Brain microvascular endothelial cell (primary cell): ENCODE data around the gene KCNMB2.

Experiments
- DNase-seq: peaks from one replicate; pipeline ENCODE4 v3.0.0-alpha.2; 2020
- H3K27ac ChIP-seq: fragments of 250-450 bp; sonication (Bioruptor Pico); 2 replicates; pipeline ENCODE4 v1.5.1; 2020; ENCODE audit warnings: mild to moderate bottlenecking, moderate library complexity
- H3K27me3 ChIP-seq: fragments of 250-450 bp; sonication (Bioruptor Pico); replicated peaks from 2 replicates; pipeline ENCODE4 v1.5.1; 2020; ENCODE audit warnings: mild to moderate bottlenecking
- H3K36me3 ChIP-seq: fragments of 250-450 bp; sonication (Bioruptor Pico); replicated peaks from 2 replicates; pipeline ENCODE4 v1.5.1; 2020; ENCODE audit warnings: mild to moderate bottlenecking
- H3K4me3 ChIP-seq: 2 replicates; pipeline ENCODE4 v1.5.1; 2011; ENCODE audit warnings: low read depth, mild to moderate bottlenecking, control low read depth, low read length, moderate library complexity
- in situ Hi-C: cut with HindIII; loops from 2 replicates; pipeline ENCODE4 v1.10.0; 2017; ENCODE audit warnings: low sequenced_read_pairs, low pct_ligation_motif_present
- TF ChIP-seq, protein P1 (sequence below): IDR thresholded peaks from 2 replicates; pipeline ENCODE4 v1.5.1; 2011; ENCODE audit warnings: low read depth, mild to moderate bottlenecking, moderate library complexity, low read length, control low read depth, inconsistent platforms; ENCODE audit errors: missing control alignments

The KCNMB2 gene

DNA sequence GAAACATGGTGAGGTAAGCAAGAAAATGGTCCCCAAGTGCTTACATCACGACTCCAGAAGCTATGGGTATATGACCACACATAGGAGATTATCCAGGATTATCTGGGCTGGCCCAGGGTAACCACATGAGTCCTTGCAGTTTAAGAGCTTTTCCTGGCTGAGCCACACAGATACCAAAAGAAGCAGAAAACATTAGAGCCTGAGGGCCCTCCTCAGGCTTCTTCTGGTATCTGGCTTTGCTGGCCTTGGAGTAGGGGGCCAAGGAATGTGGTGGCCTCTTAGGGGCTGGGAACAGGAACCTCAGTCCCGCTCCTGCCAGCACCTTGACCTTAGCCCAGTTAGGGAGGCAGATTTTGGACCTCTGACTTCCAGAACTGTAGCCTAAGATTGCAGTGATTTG, 259.1 kb downstream of the KCNMB2 start:
- no peak for DNase-seq
- TF ChIP-seq, protein P1, sequence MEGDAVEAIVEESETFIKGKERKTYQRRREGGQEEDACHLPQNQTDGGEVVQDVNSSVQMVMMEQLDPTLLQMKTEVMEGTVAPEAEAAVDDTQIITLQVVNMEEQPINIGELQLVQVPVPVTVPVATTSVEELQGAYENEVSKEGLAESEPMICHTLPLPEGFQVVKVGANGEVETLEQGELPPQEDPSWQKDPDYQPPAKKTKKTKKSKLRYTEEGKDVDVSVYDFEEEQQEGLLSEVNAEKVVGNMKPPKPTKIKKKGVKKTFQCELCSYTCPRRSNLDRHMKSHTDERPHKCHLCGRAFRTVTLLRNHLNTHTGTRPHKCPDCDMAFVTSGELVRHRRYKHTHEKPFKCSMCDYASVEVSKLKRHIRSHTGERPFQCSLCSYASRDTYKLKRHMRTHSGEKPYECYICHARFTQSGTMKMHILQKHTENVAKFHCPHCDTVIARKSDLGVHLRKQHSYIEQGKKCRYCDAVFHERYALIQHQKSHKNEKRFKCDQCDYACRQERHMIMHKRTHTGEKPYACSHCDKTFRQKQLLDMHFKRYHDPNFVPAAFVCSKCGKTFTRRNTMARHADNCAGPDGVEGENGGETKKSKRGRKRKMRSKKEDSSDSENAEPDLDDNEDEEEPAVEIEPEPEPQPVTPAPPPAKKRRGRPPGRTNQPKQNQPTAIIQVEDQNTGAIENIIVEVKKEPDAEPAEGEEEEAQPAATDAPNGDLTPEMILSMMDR, result no peak
- Histone ChIP-seq H3K27ac (no peak overlapping the region), H3K27me3 (no peaks in the 10 kb centered on the region), H3K36me3 (no peaks in the 10 kb centered on the region), H3K4me3 (no peak overlapping the region)
- in situ Hi-C loops, result no loop called here

- H3K27ac ChIP-seq, result no peak overlapping the region
- in situ Hi-C loops, result no loop called here
- no peaks in the 10 kb centered on the region for H3K27me3 ChIP-seq
- no peak overlapping the region for H3K4me3 ChIP-seq
- TF ChIP-seq, protein P1, result no peak
- no peaks in the 10 kb centered on the region for H3K36me3 ChIP-seq
- DNase-seq, result no peak
These were observed 266.0 kb downstream of the KCNMB2 start for GRCh38 chr3:178802259-178802658.

DNA sequence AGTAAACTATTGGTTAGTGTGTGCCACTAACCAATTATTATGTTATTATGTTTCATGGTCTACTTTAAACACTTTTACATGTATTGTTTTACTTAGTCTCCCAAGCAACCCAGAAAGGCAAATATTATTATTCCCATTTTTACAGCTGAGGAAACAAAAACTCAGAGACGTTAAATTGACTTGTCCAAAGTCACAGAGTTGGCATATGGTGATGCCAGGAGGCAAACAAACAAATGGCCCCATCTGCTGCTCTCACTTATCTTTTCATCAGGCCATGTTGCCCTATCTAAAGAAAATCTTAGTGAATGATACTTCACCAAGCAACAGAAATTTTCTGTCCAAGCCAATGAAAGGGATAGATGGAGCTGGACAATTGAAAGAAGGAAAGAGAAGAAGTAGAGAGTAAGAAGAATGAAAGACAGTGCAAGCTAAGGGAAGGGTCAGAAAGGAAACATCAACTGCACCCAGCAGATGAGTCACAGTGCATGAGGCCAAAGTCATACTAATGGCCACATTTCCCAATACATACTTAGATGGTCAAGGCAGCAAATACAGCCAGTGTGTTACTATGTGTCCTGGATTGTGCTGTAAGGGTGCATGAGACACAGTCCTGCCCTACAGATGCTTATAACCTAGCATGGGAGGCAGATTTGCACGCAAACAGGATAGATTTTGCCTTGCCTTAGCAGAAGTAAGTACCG, 266.9 kb downstream of the KCNMB2 start:
- no peak for DNase-seq
- Histone ChIP-seq H3K27ac (no peak overlapping the region), H3K36me3 (no peaks in the 10 kb centered on the region), H3K27me3 (no peaks in the 10 kb centered on the region), H3K4me3 (no peak overlapping the region)
- TF ChIP-seq, protein P1, result no peak
- in situ Hi-C loops, result no loop called here

- no peak overlapping the region for H3K4me3 ChIP-seq
- no peaks in the 10 kb centered on the region for H3K27me3 ChIP-seq
- H3K36me3 ChIP-seq, result no peaks in the 10 kb centered on the region
- no peak for DNase-seq
- TF ChIP-seq, protein P1, result no peak
- in situ Hi-C loops, result no loop called here
- H3K27ac ChIP-seq, result no peak overlapping the region
These were observed 268.4 kb downstream of the KCNMB2 start for GRCh38 chr3:178804606-178805005.

DNA sequence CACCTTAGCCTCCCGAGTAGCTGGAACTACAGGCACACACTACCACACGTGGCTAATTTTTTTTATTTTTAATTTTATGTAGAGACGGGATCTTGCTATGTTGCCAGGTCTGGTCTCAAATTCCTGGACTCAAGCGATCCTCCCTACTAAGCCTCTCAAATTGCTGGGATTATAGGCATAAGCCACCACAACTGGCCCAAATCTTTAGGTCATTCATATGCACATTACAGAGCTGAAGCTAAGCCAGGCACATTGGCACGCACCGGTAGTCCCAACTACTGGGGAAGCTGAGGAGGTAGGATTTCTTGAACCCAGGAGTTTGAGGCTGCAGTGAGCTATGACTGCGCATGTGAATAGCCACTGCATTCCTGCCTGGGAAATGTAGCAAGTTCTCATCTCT, 269.5 kb downstream of the KCNMB2 start:
- Histone ChIP-seq H3K27ac (no peak overlapping the region), H3K27me3 (no peaks in the 10 kb centered on the region), H3K36me3 (no peaks in the 10 kb centered on the region), H3K4me3 (no peak overlapping the region)
- in situ Hi-C loops, result no loop called here
- DNase-seq, result no peak
- TF ChIP-seq, protein P1, result no peak

DNA sequence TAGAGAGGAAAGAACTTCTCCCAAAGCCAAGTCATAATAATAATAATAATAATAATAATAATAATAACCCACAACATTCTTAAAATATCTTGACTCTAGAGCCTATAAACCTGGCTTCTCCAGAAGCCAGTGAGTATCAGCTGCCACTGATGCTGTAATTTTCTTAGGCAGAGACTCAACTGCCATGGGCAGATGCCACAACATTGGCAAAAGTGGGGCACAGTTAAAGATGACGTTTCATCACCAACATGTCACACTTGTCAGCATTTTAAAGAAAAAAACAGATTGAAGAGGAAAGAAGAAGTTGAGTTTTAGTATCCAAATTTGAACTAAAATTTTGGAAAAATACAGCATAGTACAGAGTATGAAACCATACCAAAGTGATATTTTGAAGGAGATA, 270.4 kb downstream of the KCNMB2 start:
- no peak overlapping the region for H3K4me3 ChIP-seq
- no peak for DNase-seq
- in situ Hi-C loops, result no loop called here
- no peaks in the 10 kb centered on the region for H3K27me3 ChIP-seq
- TF ChIP-seq, protein P1, result no peak
- no peaks in the 10 kb centered on the region for H3K36me3 ChIP-seq
- no peak overlapping the region for H3K27ac ChIP-seq
